Adrenal gland (tissue), 5 donors: ENCODE data around the gene ROBO2.

Experiments used
- POLR2A ChIP-seq, 2 donors: fragments of 450-650 bp; IDR thresholded peaks; one replicate each; pipeline ENCODE4 v1.6.1; 2017; ENCODE audit warnings: antibody characterized with exemption in 2 of 2, mild to moderate bottlenecking in 2 of 2, moderate library complexity in 1 of 2
- TF ChIP-seq, protein P1 (sequence below), 6 experiments: fragments of 450-650 bp in 4 of 6; fragments of 200-600 bp in 2 of 6; sonication (generic) in 1 of 6; IDR thresholded peaks; 1 replicate in 5 of 6; 2 replicates in 1 of 6; pipeline versions ENCODE4 v1.5.1 to v1.8.0; 2016 to 2021; ENCODE audit warnings: antibody characterized with exemption in 6 of 6, mild to moderate bottlenecking in 2 of 6, moderate library complexity in 1 of 6
- donor health status: DM: no; HTN: no; CAD: no.

GRCh38 chr3:77321646-77322045 lies 281.7 kb downstream of the ROBO2 start:
- TF ChIP-seq, protein P1, sequence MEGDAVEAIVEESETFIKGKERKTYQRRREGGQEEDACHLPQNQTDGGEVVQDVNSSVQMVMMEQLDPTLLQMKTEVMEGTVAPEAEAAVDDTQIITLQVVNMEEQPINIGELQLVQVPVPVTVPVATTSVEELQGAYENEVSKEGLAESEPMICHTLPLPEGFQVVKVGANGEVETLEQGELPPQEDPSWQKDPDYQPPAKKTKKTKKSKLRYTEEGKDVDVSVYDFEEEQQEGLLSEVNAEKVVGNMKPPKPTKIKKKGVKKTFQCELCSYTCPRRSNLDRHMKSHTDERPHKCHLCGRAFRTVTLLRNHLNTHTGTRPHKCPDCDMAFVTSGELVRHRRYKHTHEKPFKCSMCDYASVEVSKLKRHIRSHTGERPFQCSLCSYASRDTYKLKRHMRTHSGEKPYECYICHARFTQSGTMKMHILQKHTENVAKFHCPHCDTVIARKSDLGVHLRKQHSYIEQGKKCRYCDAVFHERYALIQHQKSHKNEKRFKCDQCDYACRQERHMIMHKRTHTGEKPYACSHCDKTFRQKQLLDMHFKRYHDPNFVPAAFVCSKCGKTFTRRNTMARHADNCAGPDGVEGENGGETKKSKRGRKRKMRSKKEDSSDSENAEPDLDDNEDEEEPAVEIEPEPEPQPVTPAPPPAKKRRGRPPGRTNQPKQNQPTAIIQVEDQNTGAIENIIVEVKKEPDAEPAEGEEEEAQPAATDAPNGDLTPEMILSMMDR (IDR thresholded peaks at IDR 0.05), result no peak
- no peak for TF ChIP-seq POLR2A (IDR thresholded peaks at IDR 0.05)
